Cardiac septum (tissue), 1 donor: ENCODE data around the gene ZNF827. TPM values are rescaled to one million over a fixed set of nuclear protein-coding genes. Genes with fewer than 3 reads are reported as not detected.

ENCODE experiments used
- DNase-seq: peaks from one replicate; pipeline ENCODE4 v3.0.0-alpha.2; 2020; ENCODE audit warnings: low spot score
- intact Hi-C: fragments of 100-400 bp; cut with DNase I; formaldehyde crosslinking; loops from one replicate; pipeline ENCODE4 v1.14.0; 2022
- total RNA-seq: library from RNA; stranded (reverse); fragmentation: NEBNext Ultra II Directional; extraction: Animal tissue kit (Norgen Biotek cat#: 25700); gene quantifications from one replicate; pipeline ENCODE4 v1.2.1, GENCODE V29; 2021
- donor health status: DM: no; HTN: no; CAD: no.

ZNF827 gene
- total RNA-seq, 1 donor from 2014 or later: 28.3 TPM

- intact Hi-C loops: no loop called here
- no peak for DNase-seq
These were observed 155.9 kb downstream of the ZNF827 start for GRCh38 chr4:145782756-145783155.

GRCh38 chr4:145781351-145781750, 157.3 kb downstream of the ZNF827 start:
- intact Hi-C loops: no loop called here
- DNase-seq: no peak

GRCh38 chr4:145779319-145779801, 159.3 kb downstream of the ZNF827 start:
- intact Hi-C loops: no loop called here
- DNase-seq: no peak

- intact Hi-C loops: no loop called here
- no peak for DNase-seq
These were observed 162.4 kb downstream of the ZNF827 start for GRCh38 chr4:145776208-145776607.

- DNase-seq: no peak
- intact Hi-C loops: no loop called here
These were observed 163.2 kb downstream of the ZNF827 start for GRCh38 chr4:145775406-145775805.

- no peak for DNase-seq
- intact Hi-C loops: no loop called here
These were observed 164.2 kb downstream of the ZNF827 start for GRCh38 chr4:145774473-145774872.

- intact Hi-C loops: no loop called here
- no peak for DNase-seq
These were observed 164.9 kb downstream of the ZNF827 start for GRCh38 chr4:145773581-145774234.

- DNase-seq: no peak
- intact Hi-C loops: no loop called here
These were observed 166.3 kb downstream of the ZNF827 start for GRCh38 chr4:145772347-145772746.

GRCh38 chr4:145770124-145770523, 168.5 kb downstream of the ZNF827 start:
- no peak for DNase-seq
- intact Hi-C loops: no loop called here

- no peak for DNase-seq
These were observed 169.1 kb downstream of the ZNF827 start for GRCh38 chr4:145769450-145770037.

GRCh38 chr4:145766273-145766672, 172.3 kb downstream of the ZNF827 start:
- intact Hi-C loops: no loop called here
- DNase-seq: no peak

More at GRCh38 chr4:145769450-145770037, 169.1 kb downstream of the ZNF827 start:
- intact Hi-C loops: no loop called here

- intact Hi-C loops: no loop called here
These were observed 175.2 kb downstream of the ZNF827 start for GRCh38 chr4:145763399-145763798.

GRCh38 chr4:145762719-145763118, 175.9 kb downstream of the ZNF827 start:
- intact Hi-C loops: no loop called here
- no peak for DNase-seq

More at GRCh38 chr4:145763399-145763798, 175.2 kb downstream of the ZNF827 start:
- DNase-seq: no peak

- intact Hi-C loops: loop anchor here (2.0 kb wide), 1 partner anchor 24 kb away; no protein-coding TSS in a partner anchor
- peak; percentile 86 for DNase-seq
These were observed 177.4 kb downstream of the ZNF827 start for GRCh38 chr4:145760961-145761929.

GRCh38 chr4:145760176-145760575, 178.4 kb downstream of the ZNF827 start:
- intact Hi-C loops: loop anchor here (2.0 kb wide), 1 partner anchor 23 kb away; no protein-coding TSS in a partner anchor

GRCh38 chr4:145757188-145757587, 181.4 kb downstream of the ZNF827 start:
- no peak for DNase-seq
- intact Hi-C loops: no loop called here

More at GRCh38 chr4:145760176-145760575, 178.4 kb downstream of the ZNF827 start:
- DNase-seq: no peak

GRCh38 chr4:145756244-145756643, 182.4 kb downstream of the ZNF827 start:
- intact Hi-C loops: no loop called here

GRCh38 chr4:145755802-145756201, 182.8 kb downstream of the ZNF827 start:
- DNase-seq: no peak
- intact Hi-C loops: no loop called here

More at GRCh38 chr4:145756244-145756643, 182.4 kb downstream of the ZNF827 start:
- no peak for DNase-seq

GRCh38 chr4:145743641-145744040, 195.0 kb downstream of the ZNF827 start:
- intact Hi-C loops: no loop called here
- no peak for DNase-seq

- DNase-seq: no peak
- intact Hi-C loops: no loop called here
These were observed 197.8 kb downstream of the ZNF827 start for GRCh38 chr4:145740806-145741205.
